ENCODE data around the gene PTPN4.

Gene PTPN4, protein sequence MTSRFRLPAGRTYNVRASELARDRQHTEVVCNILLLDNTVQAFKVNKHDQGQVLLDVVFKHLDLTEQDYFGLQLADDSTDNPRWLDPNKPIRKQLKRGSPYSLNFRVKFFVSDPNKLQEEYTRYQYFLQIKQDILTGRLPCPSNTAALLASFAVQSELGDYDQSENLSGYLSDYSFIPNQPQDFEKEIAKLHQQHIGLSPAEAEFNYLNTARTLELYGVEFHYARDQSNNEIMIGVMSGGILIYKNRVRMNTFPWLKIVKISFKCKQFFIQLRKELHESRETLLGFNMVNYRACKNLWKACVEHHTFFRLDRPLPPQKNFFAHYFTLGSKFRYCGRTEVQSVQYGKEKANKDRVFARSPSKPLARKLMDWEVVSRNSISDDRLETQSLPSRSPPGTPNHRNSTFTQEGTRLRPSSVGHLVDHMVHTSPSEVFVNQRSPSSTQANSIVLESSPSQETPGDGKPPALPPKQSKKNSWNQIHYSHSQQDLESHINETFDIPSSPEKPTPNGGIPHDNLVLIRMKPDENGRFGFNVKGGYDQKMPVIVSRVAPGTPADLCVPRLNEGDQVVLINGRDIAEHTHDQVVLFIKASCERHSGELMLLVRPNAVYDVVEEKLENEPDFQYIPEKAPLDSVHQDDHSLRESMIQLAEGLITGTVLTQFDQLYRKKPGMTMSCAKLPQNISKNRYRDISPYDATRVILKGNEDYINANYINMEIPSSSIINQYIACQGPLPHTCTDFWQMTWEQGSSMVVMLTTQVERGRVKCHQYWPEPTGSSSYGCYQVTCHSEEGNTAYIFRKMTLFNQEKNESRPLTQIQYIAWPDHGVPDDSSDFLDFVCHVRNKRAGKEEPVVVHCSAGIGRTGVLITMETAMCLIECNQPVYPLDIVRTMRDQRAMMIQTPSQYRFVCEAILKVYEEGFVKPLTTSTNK

DNA sequence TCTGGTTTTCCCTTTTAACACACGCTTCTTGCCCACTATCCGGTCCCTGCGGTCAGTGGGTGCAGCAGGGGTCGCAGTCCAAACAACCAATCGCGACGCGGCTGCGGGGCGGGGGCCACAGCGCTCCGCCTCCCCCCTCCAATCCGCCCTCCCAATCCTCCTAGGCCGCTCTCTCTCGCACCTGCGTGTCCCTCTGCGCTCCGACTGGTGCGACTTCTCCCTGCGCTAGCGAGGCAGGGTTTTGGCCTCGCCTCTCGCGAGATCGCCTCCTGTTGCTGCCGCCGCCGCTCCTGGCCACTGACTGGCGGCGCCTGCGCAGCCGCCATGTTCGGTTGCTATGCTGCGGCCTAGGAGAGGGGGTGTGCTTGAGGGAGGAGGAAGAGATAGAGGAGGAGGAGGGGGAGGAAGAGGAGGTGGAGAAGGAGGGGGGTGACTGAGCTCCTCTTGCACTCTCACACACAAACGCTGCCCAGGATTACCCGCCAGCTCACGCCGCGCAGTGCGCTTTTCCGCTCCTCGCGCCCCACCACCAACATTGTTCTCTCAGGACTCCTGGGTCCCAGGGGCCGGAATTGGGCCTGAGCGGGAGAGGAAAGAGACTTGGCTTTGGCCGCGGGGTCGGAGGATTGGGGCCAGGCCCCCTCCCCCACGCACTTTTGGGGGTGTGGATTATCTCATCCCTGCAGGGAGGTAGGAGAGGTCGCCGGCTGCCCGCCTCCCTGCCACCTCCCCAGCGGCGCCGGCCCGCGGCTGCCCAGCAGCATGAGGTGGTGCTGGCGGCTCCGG is at the start of gene PTPN4:
Gene PTPN4 (plus strand): TSS at position 472 of the 786 bp plus-strand sequence. CDS start 49,932 bp downstream, outside the sequence.
- peak; percentile 97 for DNase-seq

DNA sequence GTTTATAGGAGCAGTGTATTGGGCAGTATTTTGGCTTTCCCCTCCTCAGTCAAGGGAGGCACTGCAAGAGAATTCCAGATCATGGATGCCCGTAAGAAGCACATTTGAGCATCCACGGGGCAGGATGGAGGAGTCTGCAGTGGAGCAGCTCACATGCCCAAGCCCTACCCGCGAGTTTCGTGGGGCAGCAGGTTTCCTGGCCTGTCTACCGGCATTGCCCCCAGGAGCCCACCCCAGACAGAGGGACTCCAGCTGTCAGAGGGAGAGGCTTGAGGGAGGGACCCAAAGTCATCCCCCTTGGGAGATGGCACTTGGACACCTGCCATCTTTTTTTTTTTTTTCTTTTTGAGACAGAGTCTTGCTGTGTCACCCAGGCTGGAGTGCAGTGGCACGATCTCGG is 49.4 kb upstream of the PTPN4 start:
- no peak for DNase-seq

DNA sequence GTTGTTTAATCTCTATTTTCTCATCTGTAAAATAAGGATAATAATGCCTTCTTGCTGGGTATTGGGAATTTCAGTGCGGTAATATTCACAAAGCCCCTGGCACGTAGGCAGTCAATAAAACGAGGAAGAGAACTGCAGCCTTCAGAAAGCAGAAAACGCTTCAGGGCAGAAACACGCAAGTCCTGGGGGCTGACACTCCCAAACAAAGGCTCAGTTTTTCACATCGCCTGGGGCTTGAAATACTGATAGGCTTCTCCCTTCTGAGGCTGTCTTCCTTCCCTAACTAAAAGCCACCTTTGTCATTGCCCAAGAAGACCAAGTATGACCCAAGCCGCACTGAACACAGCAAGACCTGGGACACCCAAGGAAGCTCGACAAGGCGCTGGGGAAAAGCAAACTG is 48.4 kb upstream of the PTPN4 start:
- no peak for DNase-seq

DNA sequence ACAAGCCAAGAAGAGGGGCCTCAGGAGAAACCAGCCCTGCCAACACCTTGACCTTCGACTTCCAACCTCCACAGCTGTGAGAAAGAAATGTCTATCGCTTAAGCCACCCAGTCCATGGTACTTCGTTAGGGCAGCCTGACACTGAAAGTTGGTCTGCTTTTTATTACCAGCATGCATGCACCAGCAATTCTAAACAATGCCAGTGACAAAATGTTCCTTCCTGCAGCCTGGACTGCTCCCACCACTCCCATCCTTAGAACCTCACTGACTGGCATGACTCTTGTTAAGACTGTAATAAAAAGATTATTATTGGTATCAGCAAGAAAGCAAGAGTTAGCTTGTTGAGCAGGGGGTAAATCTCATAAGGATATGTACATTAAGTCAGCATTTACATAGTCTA is 47.2 kb upstream of the PTPN4 start:
- DNase-seq = no peak

DNA sequence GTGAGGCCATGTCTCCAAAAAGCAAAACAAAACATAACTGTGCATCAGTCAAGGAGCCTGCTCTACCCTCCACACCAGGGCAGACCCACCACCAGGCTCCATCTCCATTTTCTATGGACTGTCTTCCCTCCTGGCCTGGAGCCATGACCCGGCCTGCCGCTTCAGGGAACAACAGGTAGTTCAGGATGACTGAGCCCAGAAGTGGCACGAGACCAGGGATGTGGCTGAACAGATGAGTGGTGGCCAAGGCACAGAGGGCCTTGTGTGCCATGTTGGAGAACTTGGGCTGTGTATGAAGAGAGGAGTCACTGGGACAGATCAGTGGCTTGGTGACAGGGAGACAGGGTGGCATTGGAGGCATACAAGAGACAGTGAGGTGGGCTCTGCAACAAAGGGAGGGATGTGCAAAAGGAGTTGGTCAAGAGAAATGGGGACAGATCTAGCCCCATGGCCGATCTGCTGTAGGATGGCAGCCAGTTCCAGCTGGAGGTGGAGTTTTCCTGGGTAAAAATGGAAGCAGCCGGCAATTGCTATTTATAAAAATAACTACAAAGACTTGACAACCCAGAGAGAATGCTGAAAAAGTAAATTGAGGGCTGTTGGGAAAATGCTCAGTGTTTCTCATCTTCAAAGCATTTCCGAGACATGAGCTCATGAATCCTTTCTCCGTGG is 45.8 kb upstream of the PTPN4 start:
- DNase-seq = no peak

DNA sequence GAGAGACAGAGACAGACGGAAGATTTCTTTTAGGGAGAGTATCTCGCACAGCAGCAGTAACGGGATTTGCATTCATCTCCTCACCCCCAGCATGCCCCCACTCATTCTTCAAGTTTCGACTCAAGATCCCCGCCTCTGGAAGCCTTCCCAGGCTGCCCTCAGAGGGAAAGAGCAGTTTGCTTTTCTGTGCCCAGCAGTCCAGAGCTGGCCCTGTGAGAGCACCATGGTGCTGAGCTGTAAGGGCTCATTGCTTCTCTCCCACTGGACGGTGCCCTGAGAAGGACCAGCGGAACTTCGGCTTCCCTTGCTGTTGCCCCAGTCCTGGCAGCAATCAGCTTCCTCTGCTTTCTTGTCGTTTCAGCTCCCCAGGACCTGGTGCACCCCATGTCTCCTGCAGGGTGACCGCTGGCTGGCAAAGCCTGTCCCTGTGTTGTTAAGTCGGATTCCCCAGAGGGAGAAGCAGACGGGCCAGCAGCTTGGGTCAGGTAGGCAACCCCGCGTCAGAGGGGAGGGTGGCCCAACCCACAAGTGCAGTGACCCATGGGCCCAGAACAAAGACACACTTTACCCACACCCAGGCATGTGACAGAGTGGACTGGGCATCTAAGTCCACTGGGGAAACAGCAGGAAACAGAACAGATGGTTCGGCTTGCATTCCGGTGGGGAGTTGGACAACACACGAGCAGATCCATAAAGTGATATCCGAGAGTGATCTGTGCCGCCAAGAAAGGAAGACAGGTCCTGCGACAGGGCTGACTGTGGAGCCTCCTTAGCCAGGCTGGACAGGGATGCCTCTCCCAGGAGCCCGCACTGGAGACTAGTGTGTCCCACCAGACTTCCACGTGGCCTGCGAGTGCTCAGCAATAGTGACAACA is 44.1 kb upstream of the PTPN4 start:
- no peak for DNase-seq

DNA sequence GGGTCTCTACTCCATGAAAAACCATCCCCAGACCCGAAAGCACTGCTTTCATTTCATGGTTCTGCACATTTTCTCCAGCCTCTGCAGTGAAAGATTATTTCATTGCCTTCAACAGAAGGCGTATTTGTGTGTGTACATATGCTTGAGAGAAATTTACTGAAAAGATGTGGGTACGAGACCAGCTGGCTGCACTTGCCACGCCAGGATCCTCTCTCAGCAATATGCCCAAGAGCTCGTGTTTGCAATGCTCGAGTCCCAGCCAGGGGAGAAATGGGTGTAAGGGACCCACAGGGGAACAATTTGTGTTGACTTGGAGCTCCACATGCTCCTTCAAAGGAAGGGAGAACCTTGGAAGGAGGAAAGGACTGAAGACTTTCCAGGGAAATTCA is 43.4 kb upstream of the PTPN4 start:
- DNase-seq = no peak

DNA sequence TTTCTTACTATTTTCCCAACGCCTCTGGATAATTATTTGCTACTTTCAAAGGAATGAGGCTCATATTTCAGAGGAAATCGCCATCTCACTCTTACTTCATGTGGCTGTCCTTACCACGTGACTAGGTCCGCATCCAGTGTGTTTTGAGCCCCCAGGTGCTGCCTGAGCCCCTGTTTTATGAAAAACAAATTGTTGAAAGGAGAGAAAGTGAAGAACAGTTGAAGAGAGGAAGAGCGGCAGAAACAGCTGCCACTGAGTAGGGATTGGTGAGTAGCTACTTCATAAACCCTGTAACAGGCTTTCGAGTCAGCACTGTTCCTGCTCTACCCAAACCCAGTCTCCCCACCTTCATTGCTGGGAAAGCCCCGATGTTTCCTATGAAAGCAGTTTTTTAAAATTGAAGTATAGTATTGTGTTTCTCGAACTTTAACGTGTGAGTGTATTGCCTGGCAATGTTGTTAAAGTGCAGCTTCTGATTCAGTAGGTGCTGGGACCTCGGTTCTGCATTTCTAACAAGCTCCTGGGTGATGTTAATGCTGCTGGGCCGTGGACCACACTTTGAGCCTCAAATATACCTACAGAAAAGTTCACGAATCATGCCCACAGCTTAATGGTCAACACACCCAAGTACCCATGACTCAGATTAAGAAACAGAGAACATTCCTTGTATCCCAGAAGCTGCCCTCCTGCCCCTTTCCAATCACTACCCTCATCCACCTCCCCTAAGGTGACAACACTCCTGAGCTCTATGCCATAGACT is 41.0 kb upstream of the PTPN4 start:
- no peak for DNase-seq

DNA sequence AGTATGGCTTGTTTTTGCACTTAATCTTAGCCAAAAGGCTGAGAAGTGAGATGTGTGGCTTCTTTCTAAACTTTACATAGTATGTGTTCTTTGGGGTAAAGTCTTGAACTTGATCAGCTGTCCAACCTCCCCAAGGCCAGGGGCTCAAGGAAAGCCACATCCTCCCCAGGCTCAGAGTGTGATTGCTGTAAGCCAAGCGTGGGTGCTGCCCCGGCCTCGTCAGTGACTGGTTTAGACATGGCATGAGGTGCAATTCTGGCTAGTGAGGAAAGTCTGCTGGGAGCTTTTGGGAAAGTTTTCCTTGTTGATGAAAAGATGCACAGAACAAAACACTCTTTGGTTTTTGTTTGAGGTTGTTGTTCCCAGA is 40.5 kb upstream of the PTPN4 start:
- DNase-seq = no peak

DNA sequence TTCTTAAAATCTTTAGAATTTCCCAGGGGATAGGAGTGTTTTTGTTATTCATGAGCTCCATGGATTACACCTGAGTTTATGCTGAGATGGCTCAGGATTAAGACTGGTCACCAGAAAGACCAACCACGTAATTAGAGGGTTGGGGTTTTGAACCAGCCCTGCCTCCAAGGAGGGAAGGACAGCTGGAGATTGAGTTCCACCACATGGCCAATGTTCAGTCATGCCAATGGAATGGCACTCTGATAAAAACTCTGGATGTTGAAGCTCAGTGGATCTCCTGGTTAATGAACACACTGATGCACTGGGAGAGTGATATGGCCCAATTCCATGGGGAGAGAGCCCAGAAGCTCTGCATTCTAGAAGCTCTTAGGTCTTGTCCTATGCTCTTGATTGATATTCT is 38.7 kb upstream of the PTPN4 start:
- no peak for DNase-seq

DNA sequence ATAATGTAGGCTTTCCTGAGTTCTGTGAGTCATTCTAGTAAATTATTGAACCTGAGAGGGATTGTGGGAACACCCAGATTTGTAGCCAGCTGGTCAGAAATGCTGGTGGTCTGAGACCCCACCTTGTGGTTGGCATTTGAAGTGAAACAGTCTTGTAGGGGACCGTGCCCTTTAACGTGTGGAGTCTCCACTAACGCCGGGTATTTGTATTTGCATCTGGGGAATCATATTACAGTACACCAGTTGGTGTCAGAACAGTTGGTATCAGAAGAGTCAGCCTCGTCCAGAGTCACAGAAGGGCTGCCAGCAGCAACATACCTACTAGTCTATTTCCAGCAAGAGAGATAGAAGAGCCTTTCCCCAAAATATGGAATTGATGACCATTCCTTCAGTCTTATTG is 38.3 kb upstream of the PTPN4 start:
- DNase-seq = no peak

DNA sequence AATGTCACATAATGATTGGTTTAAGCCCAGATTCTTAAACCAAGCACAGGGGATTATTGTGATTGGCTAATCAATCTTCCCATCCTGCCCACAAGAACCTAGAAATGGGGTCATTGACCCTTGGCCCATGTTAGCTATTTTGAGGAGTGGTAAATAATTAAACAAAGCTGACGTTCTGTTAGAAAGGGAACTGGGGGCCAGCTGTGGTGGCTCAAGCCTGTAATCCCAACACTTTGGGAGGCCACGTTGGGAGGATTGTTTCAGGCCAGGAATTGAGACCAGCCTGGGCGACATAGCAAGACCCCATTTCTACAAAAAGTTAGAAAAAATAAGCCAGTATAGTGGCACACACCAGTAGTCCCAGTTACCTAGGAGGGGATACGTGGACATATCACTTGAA is 37.8 kb upstream of the PTPN4 start:
- no peak for DNase-seq

DNA sequence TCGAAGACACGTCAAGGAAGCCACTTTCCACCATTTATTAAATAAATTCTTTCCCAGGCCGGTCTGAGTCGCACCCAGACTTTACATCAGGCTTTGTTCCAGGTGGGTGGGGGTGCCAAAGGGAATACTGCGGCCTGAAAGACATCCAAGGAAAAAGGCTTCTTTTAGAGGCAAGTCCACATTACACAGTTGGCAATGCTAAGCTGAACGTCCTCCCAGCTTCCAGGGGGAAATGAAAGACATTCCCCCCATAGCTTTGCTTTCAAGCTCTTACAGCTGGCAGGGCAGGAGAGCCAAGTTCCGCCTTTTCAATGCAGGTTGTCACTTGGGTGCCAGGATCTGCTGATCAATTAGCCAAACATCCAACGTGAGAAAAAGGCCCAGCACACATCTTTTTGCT is 36.5 kb upstream of the PTPN4 start:
- no peak for DNase-seq

DNA sequence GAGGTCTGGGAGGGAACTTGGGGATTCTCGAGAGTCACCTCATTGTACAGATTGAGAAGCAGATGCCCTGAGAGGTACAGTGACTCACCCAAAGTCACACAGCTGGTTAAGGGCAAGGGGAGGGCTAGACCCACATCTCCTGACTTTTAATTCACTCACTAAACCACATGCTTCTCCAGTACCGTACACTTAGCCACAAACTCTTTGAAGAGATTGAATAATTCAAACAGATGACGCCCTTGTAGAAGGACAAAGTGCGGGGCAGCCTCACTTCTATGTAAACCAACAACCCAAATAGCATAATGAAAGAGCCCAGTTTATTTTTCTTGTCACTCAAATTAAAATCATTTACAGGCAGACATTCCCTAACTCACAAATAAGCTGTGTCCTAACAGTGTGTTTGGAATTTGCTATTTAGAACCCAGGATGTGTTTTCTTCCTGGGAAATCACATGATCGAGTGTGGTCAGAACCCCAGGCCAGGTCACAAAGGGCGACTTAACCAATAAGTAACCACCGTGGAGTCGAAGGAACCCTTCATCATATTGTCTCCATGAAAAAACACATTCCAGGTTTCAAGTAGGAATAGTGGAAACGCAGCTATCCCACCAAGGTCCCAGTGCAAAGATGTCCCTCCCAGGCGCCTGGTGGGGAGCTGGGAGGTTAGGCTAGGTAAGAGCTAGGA is 35.8 kb upstream of the PTPN4 start:
- DNase-seq = no peak

DNA sequence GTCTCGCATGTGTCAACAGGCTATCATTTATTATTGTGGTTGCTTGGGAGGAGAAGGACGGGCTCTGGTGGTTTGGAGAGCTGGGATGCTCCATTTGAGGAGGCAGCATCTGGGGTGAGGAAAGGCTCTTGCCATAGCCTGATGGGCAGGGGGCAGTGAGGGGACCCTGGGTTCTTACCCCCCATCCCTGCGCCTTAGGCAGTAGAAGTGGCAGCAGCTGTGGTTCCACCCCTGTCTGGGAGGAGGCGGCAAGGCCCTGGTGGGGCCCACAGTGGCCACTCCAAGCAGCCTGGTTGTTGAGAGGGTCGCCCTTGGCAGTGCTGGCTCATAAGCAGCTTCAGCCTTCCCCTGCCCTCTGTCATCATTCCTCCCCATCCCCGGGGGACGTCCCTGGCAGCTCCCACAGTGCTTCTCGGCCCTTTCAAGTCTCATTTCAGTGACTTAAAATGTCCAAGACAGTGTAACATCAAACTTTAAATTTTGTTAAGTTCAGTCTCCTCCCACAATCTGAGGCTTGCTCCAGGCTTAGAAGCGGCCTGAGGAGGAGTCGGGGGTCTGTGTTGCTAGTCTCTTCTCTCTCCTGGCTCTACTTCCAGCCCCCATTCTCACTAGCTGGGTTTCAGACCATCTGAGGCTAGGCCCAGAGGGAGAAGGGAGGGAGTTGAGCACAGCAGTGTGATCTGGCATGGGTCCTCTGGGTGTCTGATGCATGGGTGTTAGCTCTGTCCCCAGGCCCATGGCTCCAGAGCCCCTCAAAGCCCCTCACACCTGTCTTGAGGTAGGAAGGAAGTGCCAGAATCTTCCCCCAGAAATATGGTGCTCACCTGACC is 34.9 kb upstream of the PTPN4 start:
- DNase-seq = no peak

DNA sequence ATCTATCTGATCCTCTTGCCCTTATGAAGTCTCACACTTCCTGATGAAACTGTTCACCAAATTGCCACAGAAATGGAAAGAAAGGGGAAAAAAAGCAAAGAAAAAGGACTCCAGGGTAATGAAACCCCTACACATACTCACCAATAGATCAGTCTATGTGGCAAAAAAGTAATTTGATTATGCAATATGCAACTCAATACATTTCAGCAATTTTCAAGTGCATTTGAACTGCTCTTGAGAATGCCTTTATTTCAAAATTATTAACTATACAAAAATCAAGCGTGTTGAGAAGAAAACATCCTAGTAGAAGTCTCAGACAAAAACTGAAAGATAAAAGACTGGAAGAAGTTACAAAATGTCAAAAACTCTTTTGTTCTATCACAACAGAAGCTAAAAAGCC is 32.2 kb upstream of the PTPN4 start:
- no peak for DNase-seq

DNA sequence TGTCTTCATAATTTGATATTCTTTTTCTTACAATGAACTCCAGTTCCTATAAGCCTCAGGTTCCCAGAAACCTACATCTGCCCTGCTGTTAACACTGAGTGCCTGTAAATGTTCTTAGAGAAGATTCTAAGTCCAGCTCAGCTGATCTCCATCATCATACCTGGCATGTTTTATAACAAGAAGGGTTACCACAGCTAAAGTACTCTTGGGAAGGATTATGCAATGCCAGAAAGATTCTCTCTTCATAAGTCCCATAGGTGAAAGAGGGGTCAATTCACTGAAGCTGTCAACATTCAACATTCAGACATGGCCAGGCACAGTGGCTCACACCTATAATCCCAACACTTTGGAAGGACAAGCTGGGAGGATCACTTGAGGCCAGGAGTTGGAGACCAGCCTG is 31.3 kb upstream of the PTPN4 start:
- DNase-seq = no peak

DNA sequence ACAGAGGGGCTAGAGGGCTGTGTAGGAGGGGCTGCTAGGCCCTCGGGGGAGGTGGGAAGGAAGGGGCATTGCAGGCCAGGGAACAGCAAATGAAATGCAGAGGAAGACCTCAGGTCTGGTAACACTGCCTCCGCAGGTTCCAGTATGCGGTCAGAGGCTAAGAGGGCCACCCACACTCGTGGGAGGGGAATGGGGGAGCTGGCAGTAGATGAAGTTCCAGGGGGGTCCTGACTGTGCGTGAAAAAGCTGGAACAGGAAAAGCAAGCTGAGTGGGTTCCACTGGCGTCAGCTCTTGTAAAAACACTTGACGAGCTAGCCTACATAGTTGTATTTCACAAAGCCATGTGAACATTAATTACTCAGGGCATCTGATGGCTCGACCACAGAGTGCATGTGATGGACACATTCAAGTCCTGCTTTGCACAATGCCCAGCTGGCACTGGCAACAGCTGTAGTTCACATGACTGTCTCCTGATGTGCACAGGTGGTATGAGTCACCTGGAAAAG is 29.0 kb upstream of the PTPN4 start:
- DNase-seq = no peak

DNA sequence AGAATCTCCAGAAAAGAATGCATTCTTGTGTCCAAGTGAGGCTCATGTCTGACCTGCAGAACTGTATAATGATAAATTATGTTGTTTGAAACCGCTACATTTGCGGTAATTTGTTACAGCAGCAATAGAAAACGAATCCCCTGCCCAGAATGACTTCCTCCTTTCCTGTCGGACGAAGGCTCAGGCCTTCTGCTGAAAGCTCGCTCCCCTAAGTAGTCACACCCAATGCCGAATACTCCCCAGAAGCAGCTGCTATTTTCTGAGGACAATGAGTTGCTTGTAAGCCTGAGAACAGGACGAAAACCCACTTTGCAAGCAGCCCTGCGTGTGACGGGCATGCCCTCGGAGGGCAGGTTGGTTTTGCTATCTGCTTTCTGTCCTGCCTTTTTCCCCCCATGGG is 27.7 kb upstream of the PTPN4 start:
- DNase-seq = no peak
